ENCODE results near the gene PTGIS. TPM values are rescaled to one million over a fixed set of nuclear protein-coding genes. Genes with fewer than 3 reads are reported as not detected.

Gene PTGIS
- total RNA-seq, 1 donor = 89.8 TPM

DNA sequence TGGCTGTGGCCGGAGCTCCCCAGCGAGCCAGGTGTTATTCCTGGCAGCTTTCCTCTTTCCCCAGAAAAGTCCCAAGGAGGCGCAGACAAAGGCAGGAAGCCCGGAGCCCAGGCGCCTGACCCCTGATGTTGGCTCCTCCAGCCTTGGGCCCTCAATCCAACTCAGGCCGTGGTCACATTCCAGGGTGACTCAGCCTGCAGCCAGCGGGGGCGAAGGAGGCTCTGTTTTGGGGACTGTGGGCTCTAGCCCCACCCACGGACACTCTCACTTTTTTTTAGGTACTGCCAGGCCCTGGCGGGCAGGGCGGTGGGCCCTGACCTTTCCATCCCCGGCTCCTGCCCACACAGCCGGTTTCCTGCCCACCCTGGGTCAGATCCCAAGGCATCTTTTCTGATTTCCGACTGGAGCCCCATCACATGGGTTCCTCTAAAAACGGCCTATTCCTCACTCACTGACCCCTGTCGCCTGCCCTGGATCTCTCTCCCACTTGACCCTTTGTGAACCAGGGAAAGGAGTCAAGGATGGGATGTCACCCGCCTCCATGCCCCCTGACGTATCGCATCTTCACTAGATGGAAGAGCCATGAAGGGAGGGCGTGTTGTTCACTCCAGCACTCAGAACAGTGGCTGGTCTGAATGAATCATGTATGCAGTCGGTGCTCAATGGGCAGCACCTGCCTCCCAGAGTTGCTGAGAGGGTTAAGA lies 5.5 kb downstream of the PTGIS start:
- no peak overlapping the region for H3K4me3 ChIP-seq (ENCODE audit: insufficient read depth, low read length)
- H3K27ac ChIP-seq (ENCODE audit: low read depth, low read length) = no peak overlapping the region
- H3K4me1 ChIP-seq (ENCODE audit: insufficient read depth, low read length) = peaks cover 39% of the 10 kb centered on the region
- H3K79me2 ChIP-seq (ENCODE audit: insufficient read depth, low read length) = no peaks in the 10 kb centered on the region
- no peaks in the 10 kb centered on the region for H3K27me3 ChIP-seq (ENCODE audit: insufficient read depth, low read length)
- peak overlapping the region; percentile 52 for H3K4me2 ChIP-seq (ENCODE audit: insufficient read depth, low read length)
- no peaks in the 10 kb centered on the region for H4K20me1 ChIP-seq (ENCODE audit: insufficient read depth, low read length)
- DNase-seq (ENCODE audit: insufficient read length, low spot score, missing footprints) = peak; percentile 97
- TF ChIP-seq, protein P1, sequence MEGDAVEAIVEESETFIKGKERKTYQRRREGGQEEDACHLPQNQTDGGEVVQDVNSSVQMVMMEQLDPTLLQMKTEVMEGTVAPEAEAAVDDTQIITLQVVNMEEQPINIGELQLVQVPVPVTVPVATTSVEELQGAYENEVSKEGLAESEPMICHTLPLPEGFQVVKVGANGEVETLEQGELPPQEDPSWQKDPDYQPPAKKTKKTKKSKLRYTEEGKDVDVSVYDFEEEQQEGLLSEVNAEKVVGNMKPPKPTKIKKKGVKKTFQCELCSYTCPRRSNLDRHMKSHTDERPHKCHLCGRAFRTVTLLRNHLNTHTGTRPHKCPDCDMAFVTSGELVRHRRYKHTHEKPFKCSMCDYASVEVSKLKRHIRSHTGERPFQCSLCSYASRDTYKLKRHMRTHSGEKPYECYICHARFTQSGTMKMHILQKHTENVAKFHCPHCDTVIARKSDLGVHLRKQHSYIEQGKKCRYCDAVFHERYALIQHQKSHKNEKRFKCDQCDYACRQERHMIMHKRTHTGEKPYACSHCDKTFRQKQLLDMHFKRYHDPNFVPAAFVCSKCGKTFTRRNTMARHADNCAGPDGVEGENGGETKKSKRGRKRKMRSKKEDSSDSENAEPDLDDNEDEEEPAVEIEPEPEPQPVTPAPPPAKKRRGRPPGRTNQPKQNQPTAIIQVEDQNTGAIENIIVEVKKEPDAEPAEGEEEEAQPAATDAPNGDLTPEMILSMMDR (IDR thresholded peaks at IDR 0.05; ENCODE audit: extremely low read depth, low read depth, low read length) = no peak
- peak overlapping the region; percentile 16 for H2AFZ ChIP-seq (ENCODE audit: low read length)
- H3K36me3 ChIP-seq (ENCODE audit: insufficient read depth, low read length) = no peaks in the 10 kb centered on the region
- no peaks in the 10 kb centered on the region for H3K9me3 ChIP-seq (ENCODE audit: low read depth, low read length)

GRCh38 chr20:49561806-49562205 lies 6.1 kb downstream of the PTGIS start:
- no peaks in the 10 kb centered on the region for H4K20me1 ChIP-seq (ENCODE audit: insufficient read depth, low read length)
- peaks cover 43% of the 10 kb centered on the region for H3K4me1 ChIP-seq (ENCODE audit: insufficient read depth, low read length)
- no peaks in the 10 kb centered on the region for H3K27me3 ChIP-seq (ENCODE audit: insufficient read depth, low read length)
- no peak overlapping the region for H3K27ac ChIP-seq (ENCODE audit: low read depth, low read length)
- no peak overlapping the region for H2AFZ ChIP-seq (ENCODE audit: low read length)
- no peak for DNase-seq (ENCODE audit: insufficient read length, low spot score, missing footprints)
- H3K79me2 ChIP-seq (ENCODE audit: insufficient read depth, low read length) = no peaks in the 10 kb centered on the region
- peak overlapping the region; percentile 52 for H3K4me2 ChIP-seq (ENCODE audit: insufficient read depth, low read length)
- TF ChIP-seq, protein P1 (IDR thresholded peaks at IDR 0.05; ENCODE audit: extremely low read depth, low read depth, low read length) = no peak
- peak overlapping the region; percentile 21 for H3K4me3 ChIP-seq (ENCODE audit: insufficient read depth, low read length)
- no peaks in the 10 kb centered on the region for H3K36me3 ChIP-seq (ENCODE audit: insufficient read depth, low read length)
- H3K9me3 ChIP-seq (ENCODE audit: low read depth, low read length) = no peaks in the 10 kb centered on the region

DNA sequence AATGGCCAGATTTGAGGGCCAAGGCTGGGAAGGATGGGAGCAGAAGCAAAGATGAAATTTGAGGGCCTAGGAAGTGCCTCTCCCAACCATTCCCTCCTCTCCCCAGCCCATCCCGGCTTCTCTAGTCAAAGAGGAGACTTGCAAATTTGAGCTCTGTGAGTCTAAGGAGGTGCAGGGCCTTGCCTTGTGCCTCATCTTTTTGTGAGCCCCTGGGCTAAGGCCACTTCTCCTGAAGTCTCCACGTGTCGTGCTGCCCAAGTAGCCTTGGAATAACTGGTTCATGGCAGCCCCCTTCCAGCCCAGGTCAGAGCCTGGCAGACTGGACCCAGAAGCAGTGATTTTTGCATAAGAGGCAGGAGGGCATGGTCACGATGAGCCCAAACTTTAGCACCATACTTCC lies 6.7 kb downstream of the PTGIS start:
- Histone ChIP-seq H4K20me1 (ENCODE audit: insufficient read depth, low read length) (no peaks in the 10 kb centered on the region), H3K4me3 (ENCODE audit: insufficient read depth, low read length) (no peak overlapping the region), H2AFZ (ENCODE audit: low read length) (no peak overlapping the region), H3K9me3 (ENCODE audit: low read depth, low read length) (no peaks in the 10 kb centered on the region), H3K36me3 (ENCODE audit: insufficient read depth, low read length) (no peaks in the 10 kb centered on the region), H3K27ac (ENCODE audit: low read depth, low read length) (no peak overlapping the region), H3K4me1 (ENCODE audit: insufficient read depth, low read length) (peaks cover 41% of the 10 kb centered on the region), H3K4me2 (ENCODE audit: insufficient read depth, low read length) (no peak overlapping the region), H3K27me3 (ENCODE audit: insufficient read depth, low read length) (no peaks in the 10 kb centered on the region), H3K79me2 (ENCODE audit: insufficient read depth, low read length) (no peaks in the 10 kb centered on the region)
- no peak for DNase-seq (ENCODE audit: insufficient read length, low spot score, missing footprints)
- TF ChIP-seq, protein P1 (IDR thresholded peaks at IDR 0.05; ENCODE audit: extremely low read depth, low read depth, low read length) = no peak

GRCh38 chr20:49560646-49561045 lies 7.3 kb downstream of the PTGIS start:
- peaks cover 41% of the 10 kb centered on the region for H3K4me1 ChIP-seq (ENCODE audit: insufficient read depth, low read length)
- H3K9me3 ChIP-seq (ENCODE audit: low read depth, low read length) = no peaks in the 10 kb centered on the region
- no peaks in the 10 kb centered on the region for H4K20me1 ChIP-seq (ENCODE audit: insufficient read depth, low read length)
- no peak overlapping the region for H3K27ac ChIP-seq (ENCODE audit: low read depth, low read length)
- H3K27me3 ChIP-seq (ENCODE audit: insufficient read depth, low read length) = no peaks in the 10 kb centered on the region
- no peak overlapping the region for H3K4me2 ChIP-seq (ENCODE audit: insufficient read depth, low read length)
- TF ChIP-seq, protein P1 (IDR thresholded peaks at IDR 0.05; ENCODE audit: extremely low read depth, low read depth, low read length) = no peak
- no peak overlapping the region for H2AFZ ChIP-seq (ENCODE audit: low read length)
- no peak overlapping the region for H3K4me3 ChIP-seq (ENCODE audit: insufficient read depth, low read length)
- H3K36me3 ChIP-seq (ENCODE audit: insufficient read depth, low read length) = no peaks in the 10 kb centered on the region
- DNase-seq (ENCODE audit: insufficient read length, low spot score, missing footprints) = no peak
- H3K79me2 ChIP-seq (ENCODE audit: insufficient read depth, low read length) = no peaks in the 10 kb centered on the region
